HG03175 (cell line): Measurements from ENCODE around the gene HOXA1.

Source experiments
- ATAC-seq: cut with Tn5 transposase; IDR thresholded peaks from one replicate; pipeline ENCODE4 v1.9.1; 2021; ENCODE audit warnings: mild to moderate bottlenecking, moderate library complexity; ENCODE audit not compliant: unreplicated experiment

HOXA1 gene

GRCh38 chr7:27132214-27132613 lies 36.4 kb upstream of the HOXA1 start:
- no peak for ATAC-seq

- ATAC-seq = no peak
Observed at GRCh38 chr7:27131390-27131819, 35.6 kb upstream of the HOXA1 start.

DNA sequence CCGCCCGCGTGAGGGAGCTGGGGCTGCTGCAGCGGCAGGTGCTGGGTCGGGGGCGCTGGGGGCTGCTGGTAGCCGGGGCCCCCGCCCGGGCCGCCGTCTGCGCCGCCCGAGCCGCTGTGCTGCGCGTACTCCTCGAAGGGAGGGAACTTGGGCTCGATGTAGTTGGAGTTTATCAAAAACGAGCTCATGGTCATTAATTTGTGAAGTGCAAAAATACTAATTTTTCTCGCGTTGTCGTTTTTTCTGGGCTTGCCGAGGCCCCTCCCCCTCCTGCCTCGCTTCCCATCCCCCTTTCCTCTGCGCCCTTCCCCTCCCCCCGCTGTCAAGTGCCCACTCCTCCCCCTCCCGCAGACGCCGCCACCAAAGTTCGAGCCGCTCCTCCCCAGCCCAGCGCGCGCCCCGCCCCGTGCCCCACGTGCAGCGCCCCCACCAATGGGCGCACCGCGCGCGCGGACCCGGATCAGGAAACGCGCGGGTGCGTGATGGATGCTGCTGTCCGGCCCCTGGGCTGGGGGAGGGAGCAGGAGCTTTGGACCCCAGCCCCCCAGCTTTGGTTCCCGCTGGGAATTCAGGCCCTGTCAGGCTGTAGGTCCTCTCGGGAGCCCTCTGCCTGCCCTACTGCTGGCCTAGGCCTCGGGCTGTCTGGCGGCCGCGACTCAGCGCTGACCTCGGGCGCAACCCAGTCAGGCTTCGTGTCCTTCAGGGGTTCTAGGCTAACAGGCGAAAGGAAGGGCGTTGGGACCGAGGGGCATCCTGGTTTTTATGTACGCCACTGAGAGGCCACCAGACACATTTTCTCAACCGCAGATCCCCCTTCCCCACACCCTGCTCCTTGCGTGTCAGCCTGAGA lies 35.0 kb upstream of the HOXA1 start, which contains the start of gene HOXA4:
HOXA4 (minus strand) TSS at position 218 of the 850 bp plus-strand sequence; CDS start at position 194, 24 bp downstream.
- ATAC-seq = no peak

GRCh38 chr7:27129729-27130539 lies 34.1 kb upstream of the HOXA1 start:
- no peak for ATAC-seq

DNA sequence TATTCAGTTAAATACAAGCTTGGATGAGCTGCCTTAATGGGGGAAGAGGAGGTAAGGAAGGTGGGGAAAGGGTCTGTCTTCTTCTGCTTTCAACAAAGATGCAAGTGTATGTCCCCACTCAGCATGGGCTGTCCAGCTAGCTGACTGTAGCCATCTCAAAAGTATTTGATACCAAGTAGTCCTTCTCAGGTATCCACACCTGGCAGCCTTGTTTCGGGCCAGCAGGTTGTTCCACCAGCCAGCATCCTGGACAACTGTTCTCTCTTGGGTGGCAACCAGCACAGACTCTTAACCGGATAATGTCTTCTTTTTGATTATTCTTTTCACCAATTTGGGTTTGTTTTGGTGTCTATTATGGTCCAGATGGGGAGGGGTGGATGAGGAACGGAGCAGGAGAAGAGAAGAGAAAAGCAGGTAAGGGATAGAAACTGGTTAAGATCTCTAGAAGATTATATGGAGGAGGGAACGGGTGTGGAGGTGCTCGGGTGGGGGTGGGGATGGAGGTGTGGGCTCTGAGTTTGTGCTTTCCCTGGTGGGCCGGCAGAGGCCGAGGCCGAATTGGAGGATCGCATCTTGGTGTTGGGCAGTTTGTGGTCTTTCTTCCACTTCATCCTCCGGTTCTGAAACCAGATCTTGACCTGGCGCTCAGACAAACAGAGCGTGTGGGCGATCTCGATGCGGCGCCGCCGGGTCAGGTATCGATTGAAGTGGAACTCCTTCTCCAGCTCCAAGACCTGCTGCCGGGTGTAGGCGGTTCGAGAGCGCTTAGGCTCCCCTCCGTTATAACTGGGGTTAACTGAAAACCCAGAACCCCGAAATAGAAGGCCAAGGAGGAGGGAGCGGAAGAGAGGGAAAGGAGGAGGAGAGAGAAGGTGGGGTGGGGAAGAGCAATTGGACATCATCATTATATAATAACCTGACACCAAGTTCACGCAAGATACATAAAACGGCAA lies 33.3 kb upstream of the HOXA1 start:
- no peak for ATAC-seq

- ATAC-seq = no peak
Observed at GRCh38 chr7:27128034-27128433, 32.2 kb upstream of the HOXA1 start.

DNA sequence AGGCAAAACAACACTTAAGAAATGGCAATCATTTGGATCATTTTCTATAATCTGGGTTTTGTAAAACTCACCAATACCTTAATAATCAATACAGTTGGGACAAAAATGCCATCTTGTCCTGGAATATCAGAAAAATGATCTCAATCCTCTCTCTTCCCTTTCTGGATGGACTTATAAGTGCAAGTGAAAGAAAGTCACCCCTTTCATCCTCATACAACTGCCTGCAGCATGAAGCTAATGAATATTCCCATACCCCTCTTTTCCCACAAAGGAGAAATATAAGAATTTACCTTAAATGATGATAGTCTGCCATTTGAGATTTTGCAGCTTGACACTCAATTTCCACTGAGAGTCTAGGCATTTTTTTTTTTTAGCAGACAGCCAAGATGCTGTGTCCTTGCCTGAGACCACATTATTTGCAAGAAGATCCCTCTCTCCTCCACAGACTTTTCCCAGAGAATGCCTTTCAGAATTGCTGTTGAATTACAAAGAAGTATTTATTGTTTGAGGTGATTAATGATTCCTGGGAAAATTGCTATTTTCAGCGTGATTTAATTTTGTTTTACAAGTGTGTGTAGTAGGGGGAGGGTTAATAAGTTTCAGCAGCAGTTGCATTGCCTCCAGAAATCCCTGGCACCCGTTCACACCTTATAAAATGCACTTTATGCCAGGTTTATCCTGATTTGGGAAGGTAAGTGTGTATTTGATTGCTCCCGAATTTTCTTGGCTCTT lies 31.0 kb upstream of the HOXA1 start:
- no peak for ATAC-seq

DNA sequence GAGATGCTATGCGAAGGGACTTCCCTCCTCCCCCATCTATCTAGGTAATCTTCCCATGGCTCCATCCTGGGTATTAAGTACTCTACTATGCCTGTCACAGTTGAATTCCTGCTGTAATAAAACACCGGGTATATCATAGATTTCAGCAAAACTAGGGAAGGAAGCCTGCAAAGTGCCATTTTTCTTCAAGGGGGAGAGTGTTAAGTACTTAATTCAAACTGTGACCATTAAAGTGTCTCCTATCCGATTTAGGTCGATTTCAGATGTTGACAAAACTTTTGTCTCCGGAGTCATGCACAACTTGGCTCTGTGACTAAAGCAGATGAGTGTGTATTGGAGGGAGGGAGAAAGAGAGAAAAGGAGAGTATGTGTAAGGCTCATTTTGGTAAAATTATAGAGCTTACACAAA lies 30.2 kb upstream of the HOXA1 start:
- no peak for ATAC-seq

DNA sequence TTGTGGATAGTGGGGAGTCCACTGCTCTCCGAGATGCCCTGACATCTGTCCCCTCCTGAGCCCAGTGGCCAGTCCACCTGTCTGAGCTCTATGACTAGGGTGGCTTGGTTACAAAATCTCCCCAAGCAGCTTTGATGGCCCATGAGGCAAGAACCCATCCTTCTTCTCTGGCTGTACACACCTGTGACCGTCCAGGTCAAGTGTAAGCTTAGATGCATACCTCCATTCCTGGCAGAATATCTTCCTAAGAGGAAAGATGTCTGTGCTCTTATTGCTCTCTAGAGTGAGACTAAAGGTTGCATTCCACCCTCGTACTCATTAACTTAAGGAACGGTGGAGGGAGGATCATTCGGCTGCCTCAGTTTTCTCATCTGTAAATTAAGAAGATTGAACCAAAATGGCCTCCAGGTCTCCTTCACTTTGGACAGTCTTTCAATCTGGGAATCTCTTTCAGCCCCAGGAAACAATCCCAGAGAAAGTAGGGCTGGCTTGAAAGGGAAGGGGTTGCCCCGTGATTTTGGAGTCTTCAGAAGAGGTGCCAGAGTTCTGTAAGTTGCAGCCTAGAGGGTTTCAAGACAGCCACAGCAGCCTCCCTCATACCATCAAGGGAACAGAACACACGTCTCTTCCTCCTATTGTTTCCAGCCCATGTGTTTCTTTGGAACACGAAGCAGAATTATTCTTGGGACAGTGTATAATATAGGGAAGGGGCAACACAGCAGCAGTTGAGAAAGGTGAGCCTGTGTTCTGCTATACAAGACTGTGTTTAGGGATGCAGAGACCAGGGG lies 29.3 kb upstream of the HOXA1 start:
- ATAC-seq = no peak

DNA sequence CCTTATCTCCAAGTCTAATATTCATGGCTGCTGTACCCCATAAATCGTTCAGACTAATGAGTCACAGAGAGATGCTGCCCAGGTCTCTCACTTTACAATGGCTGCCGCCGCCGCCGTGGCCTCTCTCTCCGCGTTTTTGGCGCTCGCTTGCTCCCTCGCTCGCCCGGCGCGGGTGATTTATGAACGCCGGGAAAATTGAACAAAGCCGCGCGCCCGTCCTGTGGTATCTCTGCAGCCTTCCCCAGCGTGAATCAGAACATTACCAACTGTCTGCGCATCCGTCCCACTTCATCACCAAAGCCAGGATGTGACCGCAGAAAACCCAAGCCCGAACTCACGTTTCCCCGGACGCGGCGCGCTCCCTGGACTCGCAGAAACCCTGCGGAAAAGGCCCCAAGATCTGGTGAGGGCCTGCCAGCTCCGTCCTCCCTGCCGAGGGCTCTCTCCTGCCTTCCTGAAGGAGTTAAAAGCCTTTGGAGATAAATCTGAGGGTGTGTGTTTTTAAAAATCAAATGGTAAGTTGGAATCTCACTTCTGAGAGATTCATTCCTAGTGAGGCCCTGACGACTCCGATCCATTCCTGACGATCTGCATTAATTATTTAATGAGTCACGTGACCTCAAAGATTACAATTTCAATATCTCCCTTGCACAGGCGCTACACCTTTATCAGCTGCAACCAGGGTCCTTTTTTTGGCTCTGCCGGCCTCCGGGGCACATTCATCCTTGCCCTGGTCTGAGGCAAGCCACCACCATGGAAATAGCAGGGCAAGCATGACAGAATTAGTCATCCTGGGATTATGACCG lies 28.5 kb upstream of the HOXA1 start:
- no peak for ATAC-seq

DNA sequence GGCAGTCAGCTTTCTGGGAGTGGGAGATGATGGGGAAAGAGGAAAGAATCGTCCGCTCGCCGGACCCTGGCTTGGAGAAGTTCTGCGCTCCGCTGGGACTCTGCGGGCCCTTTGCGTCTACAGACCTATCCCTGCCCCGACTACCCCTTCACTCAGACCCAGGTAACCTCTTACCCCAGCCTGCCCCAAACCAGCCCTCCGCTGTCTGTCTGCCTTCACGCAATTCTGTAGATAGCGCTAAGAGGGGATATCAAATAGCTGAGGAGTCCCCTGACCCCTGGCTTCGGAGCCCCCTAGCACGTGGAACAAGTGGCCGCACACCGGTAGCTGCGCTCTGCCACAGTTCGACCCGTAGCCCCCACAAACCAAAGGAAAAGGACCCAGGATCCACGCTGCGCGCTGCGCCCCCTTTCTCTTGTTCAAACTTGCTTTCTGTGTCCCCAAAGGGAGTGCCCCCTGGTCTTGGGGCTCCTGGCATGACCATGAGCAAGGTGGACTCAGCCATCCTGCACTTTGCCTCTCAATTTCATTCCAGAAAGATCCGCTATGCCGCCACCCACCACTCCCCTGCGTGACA lies 27.8 kb upstream of the HOXA1 start:
- no peak for ATAC-seq

DNA sequence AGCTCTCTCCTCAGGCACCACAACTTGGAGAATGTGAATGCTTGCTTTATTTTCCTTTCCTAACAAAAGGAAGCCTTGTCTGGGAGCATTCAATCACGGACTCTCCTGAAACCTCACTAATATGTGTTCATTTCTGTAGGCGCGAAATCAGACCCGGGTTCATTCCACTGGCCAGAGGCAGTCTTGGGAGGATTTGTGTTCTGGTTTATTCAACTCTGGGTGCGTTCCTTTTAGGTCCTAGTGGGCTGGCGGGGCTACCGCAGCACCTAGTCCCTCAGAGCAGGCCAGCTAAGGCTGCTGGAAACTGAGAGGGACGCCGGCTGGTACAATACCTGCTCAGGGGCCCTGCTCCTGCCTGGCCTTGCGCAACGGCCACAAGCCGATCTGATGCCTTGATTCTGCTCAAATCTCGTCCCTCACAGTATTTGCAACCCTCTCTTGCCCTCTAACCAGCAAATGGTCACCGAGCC lies 27.2 kb upstream of the HOXA1 start:
- ATAC-seq = no peak

DNA sequence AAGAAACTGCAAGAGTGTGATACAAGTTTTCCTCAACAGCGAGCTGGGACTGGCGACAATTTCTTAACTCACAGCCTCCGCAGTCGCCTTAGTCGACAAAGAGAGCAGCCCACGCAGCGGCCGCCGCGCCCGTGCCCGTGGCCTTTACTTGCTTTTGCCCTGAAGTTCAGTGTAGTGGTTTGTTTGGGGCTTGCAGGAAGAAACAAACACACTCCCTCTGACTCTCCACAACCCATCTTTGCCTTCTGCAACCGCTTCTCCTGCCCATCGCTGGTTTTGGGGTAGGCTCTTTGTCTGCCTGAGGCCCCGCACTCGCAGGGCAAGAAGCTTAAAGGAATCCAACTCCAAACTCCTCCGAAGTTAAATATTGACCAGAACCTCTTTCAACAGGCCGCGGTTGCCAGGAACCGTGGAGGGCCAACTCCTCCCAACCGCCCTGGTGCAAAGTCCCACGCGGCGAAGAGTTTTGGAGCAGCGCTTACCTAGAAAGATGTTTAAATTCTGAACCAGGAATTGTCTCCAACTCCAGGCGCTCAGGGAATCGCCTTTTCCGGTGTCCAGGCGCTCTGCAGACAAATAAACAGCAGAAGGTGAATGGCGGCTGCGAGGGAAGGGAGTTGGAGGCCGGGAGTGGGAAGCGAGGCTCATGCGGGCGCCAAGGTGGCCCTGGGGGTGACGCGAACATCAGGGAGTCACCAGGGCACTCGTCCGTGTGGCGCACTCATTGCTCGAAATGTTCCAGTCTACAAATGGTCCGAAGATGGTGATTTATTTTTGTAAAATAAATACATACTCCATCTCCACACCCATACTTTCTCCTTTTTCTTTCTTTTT lies 26.5 kb upstream of the HOXA1 start:
- no peak for ATAC-seq

DNA sequence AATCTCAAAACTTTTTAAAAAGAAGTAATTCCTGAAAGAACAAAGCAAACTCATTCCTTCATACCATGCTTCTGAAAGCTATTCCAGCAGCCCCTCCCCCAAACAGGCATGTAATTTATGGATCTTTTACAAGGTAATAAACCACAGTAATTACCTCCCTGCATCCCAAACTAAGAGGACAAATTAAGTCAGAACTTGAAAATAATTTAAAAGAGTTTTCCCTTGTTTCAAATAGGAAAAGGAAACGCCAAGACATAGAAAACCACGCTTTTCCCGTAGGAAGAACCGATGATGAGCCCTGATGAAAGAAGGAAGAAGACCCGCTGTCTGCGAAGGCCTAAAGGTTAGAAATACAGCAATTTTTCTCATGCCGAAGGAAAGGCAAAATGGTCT lies 25.9 kb upstream of the HOXA1 start:
- no peak for ATAC-seq

DNA sequence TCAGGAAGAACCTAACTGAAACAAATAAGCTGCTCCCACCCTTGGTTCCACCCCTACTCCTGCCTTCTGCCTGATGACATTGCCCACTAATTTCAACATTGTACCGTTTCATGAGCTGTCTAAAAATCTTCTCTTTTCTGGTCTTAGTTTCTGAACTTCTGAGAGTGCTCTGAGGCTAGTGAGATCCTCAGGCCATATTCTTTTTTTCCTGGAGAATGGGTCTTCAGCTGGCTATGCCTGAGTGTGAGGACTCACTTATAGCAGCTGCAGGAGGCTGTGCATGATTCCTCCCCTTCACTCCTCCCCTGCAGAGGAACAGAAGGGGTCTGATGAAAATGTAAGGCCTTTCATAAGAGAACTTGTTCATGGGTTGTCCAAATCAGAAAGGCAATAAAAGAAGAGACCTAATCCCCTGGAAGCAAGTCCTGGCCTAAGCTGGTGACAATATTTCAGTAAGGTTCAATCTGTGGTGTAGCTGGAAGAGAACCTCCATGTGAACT lies 23.7 kb upstream of the HOXA1 start:
- ATAC-seq = no peak

DNA sequence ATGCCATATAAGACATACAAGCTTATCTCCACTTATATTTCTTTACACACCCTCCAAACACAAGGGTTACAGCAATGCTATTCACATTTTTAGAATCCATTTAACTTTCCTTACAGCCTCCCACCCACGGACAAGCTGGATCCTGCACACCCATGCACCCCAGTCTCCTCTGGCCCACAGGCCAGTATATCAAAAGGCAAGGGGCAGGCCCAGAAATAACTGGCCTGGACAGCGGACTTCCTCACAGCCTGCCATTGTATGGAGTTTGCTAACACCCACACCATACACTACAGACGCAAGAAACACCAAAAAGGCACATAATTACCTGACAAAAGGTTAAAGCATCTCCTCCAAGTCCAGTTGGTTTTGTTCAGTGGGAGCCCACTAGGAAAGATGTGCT lies 22.8 kb upstream of the HOXA1 start:
- no peak for ATAC-seq

GRCh38 chr7:27117887-27118491 lies 22.2 kb upstream of the HOXA1 start:
- no peak for ATAC-seq
